ENCODE results near the gene C4orf17. TPM values are rescaled to one million over a fixed set of nuclear protein-coding genes. Genes with fewer than 3 reads are reported as not detected.
"Not testable (repeated sequence)": the region's sequence is repeated elsewhere in the genome, so short reads cannot be mapped to it uniquely, and the experiment has no call there.

Gene C4orf17
- total and polyA plus RNA-seq, 12 donors: not detected

DNA sequence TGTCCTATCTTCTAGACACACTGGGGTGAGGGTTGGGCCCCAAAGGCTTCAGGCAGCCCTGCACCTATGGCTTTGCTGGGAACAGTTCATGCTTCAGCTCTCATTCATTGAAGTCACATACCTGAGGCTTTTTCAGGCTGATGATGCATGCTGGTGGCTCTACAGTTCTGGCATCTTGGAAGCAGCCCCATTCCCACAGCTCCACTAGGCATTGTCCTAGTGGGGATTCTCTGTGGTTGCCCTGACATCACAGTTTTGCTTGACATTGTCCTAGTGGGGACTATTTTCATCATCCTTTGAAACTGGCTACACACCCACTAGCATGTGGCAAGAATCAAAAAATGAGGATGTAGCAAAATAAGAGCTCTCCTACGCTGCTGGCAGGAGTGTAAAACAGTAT is 37.7 kb upstream of the C4orf17 start:
- Histone ChIP-seq H3K27me3 (no peaks in the 10 kb centered on the region), H3K9me3 (replicated peaks in 1 of 3) (no peaks in the 10 kb centered on the region), H3K36me3 (replicated peaks in 1 of 2) (no peaks in the 10 kb centered on the region), H3K4me1 (replicated peaks in 1 of 2) (no peaks in the 10 kb centered on the region), H3K27ac (no peak overlapping the region), H3K4me3 (no peak overlapping the region)
- DNase-seq: no peak
- intact Hi-C loops (cut with DNase I): no loop called here
- TF ChIP-seq CTCF (IDR thresholded peaks at IDR 0.05) (no peak), POLR2A (IDR thresholded peaks at IDR 0.05) (no peak)
- WGBS, 4 donors: 44 to 74% (median 69%) methylated on average over 1 of the region's 1 CpG

DNA sequence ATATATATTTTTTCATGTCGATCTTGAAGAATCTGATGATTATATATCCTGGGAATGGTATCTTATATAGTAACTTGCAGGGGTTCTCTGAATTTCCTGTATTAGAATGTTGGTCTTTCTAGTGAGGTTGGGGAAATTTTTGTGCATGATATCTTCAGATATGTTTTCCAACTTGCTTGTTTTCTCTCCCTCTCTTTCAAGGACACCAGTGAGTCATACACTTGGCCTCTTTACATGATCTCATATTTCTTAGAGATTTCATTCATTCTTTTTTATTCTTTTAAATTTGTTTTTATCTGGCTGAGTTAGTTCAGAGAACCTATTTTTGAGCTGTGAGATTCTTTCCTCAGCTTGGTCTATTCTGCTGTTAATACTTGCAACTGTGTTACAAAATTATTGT is 27.2 kb upstream of the C4orf17 start:
- H3K9me3 ChIP-seq (replicated peaks in 1 of 3): peaks cover 0 to 6% (median 0%) of the 10 kb centered on the region in 3 donors
- intact Hi-C loops (cut with DNase I): no loop called here
- no peaks in the 10 kb centered on the region for H3K36me3 ChIP-seq (replicated peaks in 1 of 2)
- H3K4me1 ChIP-seq (replicated peaks in 1 of 2): no peaks in the 10 kb centered on the region
- H3K4me3 ChIP-seq: no peak overlapping the region
- 75 to 94% (median 86%) methylated on average over 1 of the region's 1 CpG for WGBS, 4 donors
- H3K27ac ChIP-seq: no peak overlapping the region
- TF ChIP-seq POLR2A (IDR thresholded peaks at IDR 0.05) (no peak), CTCF (IDR thresholded peaks at IDR 0.05) (no peak)
- DNase-seq: no peak
- no peaks in the 10 kb centered on the region for H3K27me3 ChIP-seq

DNA sequence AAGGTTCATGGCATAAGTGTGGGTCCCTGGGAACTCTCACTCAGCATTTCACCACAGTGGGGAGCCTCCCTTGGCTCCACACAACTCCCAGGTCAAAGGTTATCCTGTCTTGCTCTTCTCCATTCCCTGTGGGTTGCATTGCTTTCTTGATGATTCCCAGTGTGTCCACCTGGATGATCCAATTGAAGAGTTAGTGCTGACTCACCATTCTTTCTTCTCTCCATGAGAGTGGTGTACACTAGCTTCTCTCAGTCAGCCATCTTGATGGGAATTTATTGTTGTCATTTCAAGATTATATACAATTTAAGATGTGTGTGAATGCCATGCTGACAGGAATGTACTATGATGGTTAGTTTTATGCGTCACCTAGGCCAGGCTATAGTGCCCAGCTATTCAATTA is 25.6 kb upstream of the C4orf17 start:
- no peaks in the 10 kb centered on the region for H3K4me1 ChIP-seq (replicated peaks in 1 of 2)
- peaks cover 0 to 6% (median 0%) of the 10 kb centered on the region in 3 donors for H3K9me3 ChIP-seq (replicated peaks in 1 of 3)
- TF ChIP-seq CTCF (IDR thresholded peaks at IDR 0.05) (no peak), POLR2A (IDR thresholded peaks at IDR 0.05) (no peak)
- intact Hi-C loops (cut with DNase I): no loop called here
- no peak overlapping the region for H3K27ac ChIP-seq
- no peak for DNase-seq
- no peaks in the 10 kb centered on the region for H3K36me3 ChIP-seq (replicated peaks in 1 of 2)
- H3K27me3 ChIP-seq: no peaks in the 10 kb centered on the region
- WGBS, 4 donors: 77 to 89% (median 86%) methylated on average over 1 of the region's 1 CpG
- no peak overlapping the region for H3K4me3 ChIP-seq

DNA sequence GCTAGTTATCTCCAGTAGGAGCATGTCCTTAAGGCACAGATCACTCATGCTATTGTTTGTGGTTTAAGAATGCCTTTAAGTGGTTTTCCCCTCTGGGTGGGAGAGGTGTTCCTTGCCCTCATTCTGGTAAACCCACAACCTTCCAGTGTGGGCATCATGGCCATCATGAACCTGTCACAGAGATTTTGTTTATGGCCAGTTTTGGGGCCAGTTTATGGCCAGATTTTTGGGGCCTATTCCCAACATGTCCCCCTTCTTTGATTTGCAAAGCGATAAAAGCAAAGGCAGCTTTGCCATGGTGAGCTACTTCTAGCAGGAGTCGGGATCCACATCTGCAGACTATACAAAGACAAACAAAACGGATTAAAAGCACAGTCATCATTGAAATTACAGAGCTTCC is 24.2 kb upstream of the C4orf17 start:
- 65 to 86% (median 73%) methylated on average over 3 of the region's 3 CpGs for WGBS, 4 donors
- H3K4me1 ChIP-seq (replicated peaks in 1 of 2); intact Hi-C loops (cut with DNase I): not testable (repeated sequence)

GRCh38 chr4:99490286-99490685 is 20.5 kb upstream of the C4orf17 start:
- no peaks in the 10 kb centered on the region for H3K27me3 ChIP-seq
- no peak overlapping the region for H3K27ac ChIP-seq
- peaks cover 0 to 6% (median 0%) of the 10 kb centered on the region in 3 donors for H3K9me3 ChIP-seq (replicated peaks in 1 of 3)
- no peak overlapping the region for H3K4me3 ChIP-seq
- no peaks in the 10 kb centered on the region for H3K36me3 ChIP-seq (replicated peaks in 1 of 2)
- TF ChIP-seq CTCF (IDR thresholded peaks at IDR 0.05): no peak
- TF ChIP-seq POLR2A (IDR thresholded peaks at IDR 0.05): no peak
- no peaks in the 10 kb centered on the region for H3K4me1 ChIP-seq (replicated peaks in 1 of 2)
- no peak for DNase-seq
- 53 to 75% (median 63%) methylated on average over 3 to 4 of the region's 4 CpGs for WGBS, 4 donors
- intact Hi-C loops (cut with DNase I): no loop called here

More for the DNA sequence above, 24.2 kb upstream of the C4orf17 start:
- DNase-seq; H3K27me3 ChIP-seq; H3K4me3 ChIP-seq; H3K9me3 ChIP-seq (replicated peaks in 1 of 3); H3K27ac ChIP-seq; H3K36me3 ChIP-seq (replicated peaks in 1 of 2): not testable (repeated sequence)
